WERI-Rb-1 (cell line): ENCODE measurements around the gene TSPAN31.

Experiments used
- DNase-seq: peaks from one replicate; pipeline ENCODE4 v3.0.0-alpha.2; 2020
- H3K27ac ChIP-seq: fragments of 250-450 bp; sonication (Bioruptor Pico); 2 replicates; pipeline ENCODE4 v1.5.1; 2020; ENCODE audit warnings: mild to moderate bottlenecking, moderate library complexity
- H3K27me3 ChIP-seq: fragments of 250-450 bp; sonication (Bioruptor Pico); 2 replicates; pipeline ENCODE4 v1.5.1; 2021; ENCODE audit warnings: mild to moderate bottlenecking, low read depth, moderate library complexity; ENCODE audit not compliant: insufficient read depth, severe bottlenecking
- H3K36me3 ChIP-seq: fragments of 250-450 bp; sonication (Bioruptor Pico); 2 replicates; pipeline ENCODE4 v1.5.1; 2020; ENCODE audit warnings: mild to moderate bottlenecking, moderate library complexity
- H3K4me3 ChIP-seq: 2 replicates; pipeline ENCODE4 v1.5.1; 2011; ENCODE audit warnings: low read depth, mild to moderate bottlenecking, control low read depth, low read length
- H3K9me3 ChIP-seq: fragments of 250-450 bp; sonication (Bioruptor Pico); 2 replicates; pipeline ENCODE4 v1.5.1; 2021; ENCODE audit warnings: mild to moderate bottlenecking, moderate library complexity; ENCODE audit not compliant: severe bottlenecking
- CTCF ChIP-seq: IDR thresholded peaks from 2 replicates; pipeline ENCODE4 v1.5.1; 2011; ENCODE audit warnings: low read depth, mild to moderate bottlenecking, control low read depth, inconsistent platforms, low read length

Gene TSPAN31

DNA sequence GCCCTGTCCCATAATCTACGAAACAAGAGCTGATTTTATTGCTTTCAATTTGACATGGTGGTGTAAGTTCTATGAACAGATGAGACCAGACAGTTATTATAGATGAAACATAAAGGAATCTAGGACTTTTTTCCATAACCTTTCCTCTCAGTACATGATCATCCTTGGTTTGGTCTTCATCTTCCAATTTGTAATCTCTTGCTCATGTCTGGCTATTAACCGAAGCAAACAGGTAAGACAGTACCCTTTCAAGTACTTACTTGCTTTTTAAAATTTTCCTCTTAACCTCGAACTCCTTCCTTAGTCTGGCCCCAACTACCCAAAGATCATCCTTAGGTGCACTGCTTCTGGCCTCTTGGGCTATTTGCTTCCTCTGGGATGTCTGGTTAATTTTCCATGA, 1.2 kb downstream of the TSPAN31 start:
- H3K4me3 ChIP-seq: no peak overlapping the region
- H3K9me3 ChIP-seq: no peaks in the 10 kb centered on the region
- no peak for DNase-seq
- no peak for TF ChIP-seq CTCF
- peak overlapping the region; percentile 93; the same call in 1 of the 2 replicates for H3K27ac ChIP-seq
- H3K36me3 ChIP-seq: peaks cover 52% of the 10 kb centered on the region
- H3K27me3 ChIP-seq: no peaks in the 10 kb centered on the region

DNA sequence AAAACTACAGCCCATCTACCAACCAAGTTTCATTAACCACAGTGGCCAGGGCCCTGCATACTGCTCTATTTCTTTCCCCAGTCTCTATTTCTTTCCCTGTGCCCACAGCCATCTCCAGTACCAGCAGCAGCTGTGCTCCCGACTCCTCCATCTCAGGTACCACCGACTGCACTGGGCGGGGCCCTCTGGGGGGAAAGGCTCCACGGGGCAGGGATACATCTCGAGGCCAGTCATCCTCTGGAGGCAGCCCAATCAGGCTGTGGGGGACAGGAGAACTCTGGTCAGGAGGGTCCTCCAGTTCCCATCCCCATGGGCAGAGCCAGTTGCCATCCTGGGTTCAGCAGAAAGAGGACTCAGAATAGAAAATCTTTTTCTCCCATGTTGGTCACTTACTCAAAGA, 4.2 kb downstream of the TSPAN31 start:
- no peak for TF ChIP-seq CTCF
- Histone ChIP-seq H3K27me3 (no peaks in the 10 kb centered on the region), H3K27ac (no peak overlapping the region), H3K4me3 (no peak overlapping the region), H3K36me3 (peaks cover 60% of the 10 kb centered on the region), H3K9me3 (no peaks in the 10 kb centered on the region)
- DNase-seq: no peak

DNA sequence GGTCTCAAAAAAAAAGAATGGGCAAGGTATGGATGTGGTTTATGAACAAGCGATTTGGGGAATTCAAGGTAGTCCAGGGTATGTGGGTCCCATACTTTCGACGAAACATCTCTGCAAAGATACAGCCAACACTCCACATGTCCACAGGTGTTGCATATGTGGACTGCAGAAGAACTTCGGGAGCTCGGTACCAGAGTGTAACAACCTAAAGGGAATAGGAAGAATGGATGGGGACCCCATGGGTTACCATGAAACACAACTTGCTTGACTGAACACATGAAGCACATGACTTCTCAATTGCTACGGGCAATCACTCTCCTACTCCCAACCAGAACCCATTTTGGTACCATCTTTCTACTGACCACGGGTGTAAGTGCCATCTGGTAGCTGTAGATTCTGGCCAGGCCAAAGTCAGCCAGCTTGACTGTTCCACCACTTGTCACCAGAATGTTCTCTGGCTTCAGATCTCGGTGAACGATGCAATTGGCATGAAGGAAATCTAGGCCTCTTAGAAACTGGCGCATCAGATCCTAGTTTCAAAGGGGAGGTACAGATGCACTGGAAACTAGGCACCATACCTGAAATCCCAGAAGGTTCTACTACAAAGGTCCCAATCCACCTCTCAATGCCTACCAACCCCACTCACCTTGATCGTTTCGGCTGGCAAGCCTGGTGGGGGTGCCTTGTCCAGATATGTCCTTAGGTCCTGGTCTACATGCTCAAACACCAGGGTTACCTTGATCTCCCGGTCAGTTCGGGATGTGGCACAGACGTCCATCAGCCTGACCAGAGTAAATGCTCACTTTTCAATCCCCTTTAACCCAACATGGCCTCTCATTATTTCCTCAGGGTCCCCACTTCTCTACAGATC, 6.0 kb downstream of the TSPAN31 start:
- TF ChIP-seq CTCF: no peak
- Histone ChIP-seq H3K9me3 (no peaks in the 10 kb centered on the region), H3K36me3 (peaks cover 56% of the 10 kb centered on the region), H3K4me3 (peak overlapping the region; percentile 80), H3K27ac (peak overlapping the region; percentile 97), H3K27me3 (no peaks in the 10 kb centered on the region)
- DNase-seq: no peak

- H3K9me3 ChIP-seq: no peaks in the 10 kb centered on the region
- peaks cover 50% of the 10 kb centered on the region for H3K36me3 ChIP-seq
- no peaks in the 10 kb centered on the region for H3K27me3 ChIP-seq
- H3K4me3 ChIP-seq: peak overlapping the region; percentile 80
- no peak for TF ChIP-seq CTCF
- peak overlapping the region; percentile 97 for H3K27ac ChIP-seq
- no peak for DNase-seq
Measured at GRCh38 chr12:57751432-57751787, 6.6 kb downstream of the TSPAN31 start.

DNA sequence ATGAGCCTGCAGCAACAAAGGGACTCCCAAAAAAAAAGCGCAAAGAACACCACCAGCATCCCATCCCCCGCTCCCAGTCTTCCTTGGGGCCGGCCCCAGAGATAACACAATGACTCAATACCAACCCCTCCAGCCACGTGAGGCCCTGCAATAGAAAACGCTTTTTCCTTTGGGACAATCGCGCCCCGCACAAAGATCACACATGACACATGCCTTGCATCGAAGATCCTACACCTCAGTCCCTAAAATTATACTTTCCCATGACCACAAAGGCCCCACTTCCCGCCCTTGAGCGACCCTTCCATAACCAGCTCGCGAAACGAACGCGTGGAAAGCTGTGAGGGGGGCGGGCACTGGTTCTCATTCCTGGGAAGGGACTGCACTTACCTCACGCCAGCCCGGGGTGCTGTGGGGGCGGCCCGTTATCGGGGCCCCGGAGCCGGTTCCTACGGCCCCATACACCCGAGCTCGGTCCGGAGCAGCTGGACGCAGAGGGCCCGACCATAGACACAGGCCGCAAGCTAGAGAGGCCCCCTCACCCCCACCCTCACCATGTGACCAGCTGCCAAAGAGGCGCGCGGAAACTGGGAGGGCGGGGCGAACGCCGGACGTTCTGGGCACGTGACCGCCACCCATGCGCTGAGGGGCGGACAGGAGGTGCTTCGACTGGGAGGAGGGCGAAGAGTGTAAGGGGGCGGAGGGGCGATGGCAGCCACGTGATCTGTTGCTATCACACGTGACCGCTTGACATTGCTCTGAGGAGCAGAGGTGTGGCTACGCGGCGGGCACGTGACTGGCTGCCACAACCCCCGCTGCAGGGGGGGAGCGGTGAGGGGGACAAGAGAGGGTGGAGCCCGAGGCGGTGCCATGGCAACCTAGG, 7.2 kb downstream of the TSPAN31 start, which contains the start of gene CDK4:
Gene CDK4 (minus strand): TSS at position 523 of the 880 bp plus-strand sequence. CDS start 593 bp downstream, outside the sequence.
- Histone ChIP-seq H3K27me3 (no peaks in the 10 kb centered on the region), H3K27ac (peak within 1 kb of the TSS; percentile 97), H3K9me3 (no peaks in the 10 kb centered on the region), H3K4me3 (peak within 1 kb of the TSS; percentile 80), H3K36me3 (peaks cover 44% of the 10 kb centered on the region)
- DNase-seq: peak; percentile 100
- no peak for TF ChIP-seq CTCF
